GM21737 (cell line): ENCODE data around the gene ISLR.

Source experiments
- ATAC-seq: cut with Tn5 transposase; IDR thresholded peaks from one replicate; pipeline ENCODE4 v1.9.1; 2021; ENCODE audit warnings: mild to moderate bottlenecking, moderate library complexity; ENCODE audit not compliant: unreplicated experiment

The ISLR gene

DNA sequence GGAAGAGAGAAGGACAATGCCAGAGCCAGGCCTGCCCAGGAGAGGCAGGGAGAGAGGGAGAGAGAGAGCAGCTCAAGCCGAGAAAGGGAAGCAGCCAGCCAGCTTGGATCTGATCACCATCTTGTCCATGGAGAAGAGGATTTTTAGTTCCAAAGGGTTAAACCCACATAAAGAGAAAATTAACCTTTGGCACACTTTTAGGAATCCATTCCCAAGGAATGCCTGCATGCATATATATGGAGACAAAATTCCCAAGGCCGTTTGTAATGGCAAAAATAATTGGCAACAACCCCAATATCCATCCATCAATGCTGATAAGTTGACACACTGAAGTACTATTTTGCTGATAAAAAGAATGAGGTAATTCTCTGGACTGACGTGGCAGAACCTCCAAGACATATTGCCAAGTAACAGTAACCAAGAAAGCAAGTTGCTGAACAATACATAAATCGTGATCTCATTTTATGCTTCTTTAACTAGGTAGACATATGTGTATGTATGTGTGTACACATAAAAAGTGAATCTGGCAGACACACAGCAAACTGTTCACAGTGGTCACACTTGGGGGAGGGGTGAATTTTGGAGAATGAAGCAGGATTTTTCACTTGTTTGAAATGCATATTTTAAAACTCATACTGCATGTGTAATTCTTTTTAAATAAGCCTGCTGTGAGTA is 36.6 kb downstream of the ISLR start:
- ATAC-seq, result no peak

DNA sequence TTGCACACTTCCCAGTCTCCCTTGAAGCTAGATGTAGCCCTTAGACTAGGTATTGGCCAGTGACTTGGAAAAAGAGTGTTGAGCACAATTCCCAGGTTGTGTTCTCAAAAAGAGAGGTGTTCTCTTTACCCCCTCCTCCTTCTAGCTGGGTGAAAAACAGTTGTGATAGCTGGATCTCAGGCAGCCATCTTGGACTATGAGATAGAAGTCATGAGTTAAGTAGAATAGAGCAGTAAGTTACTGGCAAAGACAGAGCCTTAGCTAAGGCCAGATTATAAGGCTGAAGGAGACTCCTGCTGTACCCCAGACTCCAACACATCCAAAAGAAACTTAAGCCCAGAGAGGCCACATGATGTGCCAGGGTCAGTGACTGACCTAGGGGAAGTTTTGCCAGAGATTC is 37.2 kb downstream of the ISLR start:
- ATAC-seq, result no peak

DNA sequence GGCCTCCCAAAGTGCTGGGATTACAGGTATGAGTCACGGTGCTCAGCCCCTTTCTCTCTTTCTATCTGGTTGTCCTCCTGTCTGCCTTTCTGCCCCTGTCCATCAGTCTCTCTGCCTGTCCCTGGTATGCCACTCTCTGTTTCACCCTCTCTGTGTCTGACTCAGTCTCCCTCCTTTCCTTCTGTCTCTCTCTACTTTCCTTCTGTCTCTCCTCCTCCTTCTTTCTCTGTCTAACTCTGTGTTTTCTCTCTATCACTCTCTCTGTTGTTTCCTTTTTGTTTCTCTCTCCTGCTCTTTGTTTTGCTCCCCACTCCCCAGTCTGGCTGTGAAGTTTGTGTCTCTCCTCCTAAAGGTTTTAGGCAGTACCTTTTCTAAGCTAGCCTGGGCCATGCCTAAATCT is 38.1 kb downstream of the ISLR start:
- ATAC-seq, result no peak

DNA sequence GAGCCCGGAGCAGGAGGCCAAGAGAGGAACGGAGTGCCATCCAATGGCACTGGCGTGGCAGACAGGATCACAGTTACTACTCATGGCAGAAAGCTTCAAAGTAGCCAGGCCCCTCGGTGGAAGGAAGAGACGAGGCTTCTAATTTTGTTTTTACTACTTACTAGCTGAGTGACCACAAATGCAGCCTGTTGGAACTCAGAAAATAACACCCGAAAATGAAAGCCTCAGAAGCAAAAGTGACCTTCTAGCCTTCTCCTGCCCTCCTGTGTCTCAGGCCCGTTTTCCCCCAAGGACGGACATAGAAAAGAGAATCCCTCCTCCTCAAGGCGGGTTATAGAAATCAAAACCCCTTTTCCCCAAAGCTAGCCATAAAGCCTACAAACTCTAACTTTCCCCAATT is 39.0 kb downstream of the ISLR start:
- ATAC-seq, result no peak

DNA sequence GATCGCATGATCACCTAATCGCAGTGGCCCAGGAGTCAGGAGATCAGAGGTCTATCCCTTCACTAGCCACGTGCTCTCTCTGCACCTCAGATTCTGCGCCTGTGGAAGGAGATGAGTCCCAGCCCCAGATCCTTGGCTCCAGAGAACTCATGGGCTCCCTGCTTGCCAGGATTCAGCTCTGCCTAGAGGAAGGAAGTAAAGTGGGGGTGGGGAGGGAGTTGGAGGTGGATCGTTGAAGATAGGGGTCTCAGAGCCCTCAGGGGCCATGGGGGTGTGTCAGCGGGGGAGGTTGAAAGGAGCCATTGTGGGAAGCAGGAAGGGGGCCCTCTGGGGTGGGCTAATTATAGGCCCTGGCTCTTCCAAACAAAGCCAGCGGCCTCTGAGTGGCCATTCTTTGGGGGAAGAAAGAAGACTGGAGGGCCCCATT is 40.4 kb downstream of the ISLR start:
- ATAC-seq, result no peak

DNA sequence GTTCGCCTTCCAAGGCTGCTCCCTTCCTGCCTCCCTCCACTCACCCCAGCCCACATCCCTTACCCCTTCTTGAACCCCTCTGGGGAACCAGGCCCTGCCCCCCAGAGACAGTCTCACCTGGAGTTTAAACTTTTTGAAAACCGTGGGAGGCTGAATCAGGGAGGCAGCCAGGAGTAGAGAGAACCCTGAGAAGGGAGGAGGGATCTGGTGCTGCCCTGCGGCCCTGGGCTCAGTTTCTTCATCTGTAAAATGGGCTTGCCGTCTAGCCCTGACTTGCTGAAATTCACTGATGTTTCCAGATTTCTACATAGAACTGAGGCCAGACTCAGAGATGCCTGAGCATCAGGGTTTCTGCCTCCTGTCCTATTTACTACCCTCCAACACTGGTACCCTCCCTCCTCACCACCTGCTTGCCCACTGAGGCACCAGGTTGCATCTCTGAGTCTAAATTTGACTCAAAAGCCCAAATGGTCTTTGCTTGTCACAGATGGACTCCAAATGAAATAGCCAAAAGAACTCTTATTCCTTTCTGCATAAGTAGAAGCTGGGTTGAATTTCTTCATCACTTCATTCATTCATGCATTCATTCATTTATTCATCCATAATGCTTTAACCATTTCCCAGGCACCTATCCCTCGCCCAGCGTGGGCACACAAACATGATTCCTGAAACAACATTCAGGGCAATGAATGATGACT is 41.0 kb downstream of the ISLR start:
- no peak for ATAC-seq

DNA sequence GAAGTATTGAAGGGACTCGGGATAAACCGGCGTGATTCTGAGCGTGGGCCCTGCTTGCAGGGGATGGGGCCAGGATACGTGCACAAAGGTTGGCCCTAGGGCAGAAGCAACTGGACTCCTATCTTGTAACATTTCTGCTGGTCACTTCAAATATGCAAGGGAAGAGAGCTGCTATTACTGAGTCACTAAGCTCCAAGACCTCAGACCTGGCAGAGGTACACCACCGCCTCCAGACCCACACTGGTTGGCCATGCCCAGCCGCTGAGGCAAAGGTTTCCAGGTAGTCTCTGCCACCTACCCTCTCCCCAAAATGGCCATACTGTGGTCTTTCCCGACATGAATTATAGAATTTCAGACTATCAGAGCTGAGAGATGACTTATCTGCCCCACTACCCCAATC is 42.4 kb downstream of the ISLR start:
- no peak for ATAC-seq

DNA sequence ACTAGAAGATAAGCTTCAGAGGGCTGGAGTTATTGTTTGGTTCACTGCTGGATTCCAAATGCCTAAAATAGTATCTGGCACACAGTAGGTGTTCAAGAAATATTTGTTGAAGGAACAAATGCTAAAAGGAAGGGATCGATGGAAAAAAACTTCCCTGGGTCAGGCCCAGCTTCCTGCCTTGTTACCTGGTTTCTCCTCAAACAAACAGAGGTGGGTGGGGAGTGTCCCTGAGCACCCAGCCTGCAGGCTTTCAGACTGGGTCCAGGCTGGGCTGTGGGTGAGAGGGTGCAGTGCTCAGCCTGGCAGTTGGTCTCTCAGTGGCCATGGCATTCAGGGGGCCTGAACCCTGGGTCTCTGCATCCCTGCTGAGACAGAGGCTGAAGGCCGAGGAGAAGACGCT is 43.4 kb downstream of the ISLR start:
- ATAC-seq, result no peak

DNA sequence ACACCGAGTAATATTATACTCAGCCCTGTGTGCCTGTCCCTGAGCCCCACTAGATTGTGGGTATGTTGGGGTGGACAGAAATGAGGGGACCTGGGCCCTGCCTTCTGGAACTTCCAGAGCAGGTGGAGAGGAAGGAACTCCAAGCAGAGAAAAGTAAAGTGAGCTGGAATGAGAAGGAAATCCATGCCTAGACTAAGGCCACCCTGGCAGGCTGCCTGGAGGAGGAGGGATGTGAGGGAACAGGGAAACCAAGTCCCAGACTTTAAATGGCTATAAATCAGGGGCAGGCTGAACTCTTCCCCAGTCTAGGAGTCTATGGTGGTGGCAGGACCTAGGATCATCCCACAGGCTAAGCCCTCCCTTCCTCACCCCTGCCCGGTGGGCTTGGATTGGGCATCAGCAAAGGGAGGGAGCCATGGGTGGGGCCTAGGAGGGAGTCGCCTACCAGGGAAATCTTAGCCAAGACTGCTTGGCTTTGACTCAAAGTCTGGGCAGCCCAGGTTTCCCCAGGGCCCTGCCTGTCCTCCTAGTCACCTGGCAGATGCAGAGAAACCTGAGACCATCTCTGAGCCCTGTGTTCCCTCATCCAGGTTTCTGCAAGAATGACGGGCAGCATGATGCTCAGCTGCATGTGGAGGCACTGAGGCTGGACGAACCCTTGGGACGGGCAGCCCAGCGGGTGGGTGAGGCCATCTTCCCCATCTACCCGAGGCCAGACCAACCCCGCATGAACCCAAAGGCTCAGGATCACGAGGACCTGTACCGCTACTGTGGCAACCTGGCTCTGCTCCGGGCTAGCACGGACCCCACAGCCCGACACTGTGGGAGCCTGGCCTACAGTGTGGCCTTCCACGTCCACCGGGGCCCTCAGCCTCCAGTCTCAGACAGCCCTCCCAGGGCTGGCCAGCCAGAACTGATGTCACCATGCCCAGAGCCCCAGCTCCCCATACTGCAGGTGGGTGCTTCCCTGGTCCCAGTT is 44.7 kb downstream of the ISLR start:
- no peak for ATAC-seq

DNA sequence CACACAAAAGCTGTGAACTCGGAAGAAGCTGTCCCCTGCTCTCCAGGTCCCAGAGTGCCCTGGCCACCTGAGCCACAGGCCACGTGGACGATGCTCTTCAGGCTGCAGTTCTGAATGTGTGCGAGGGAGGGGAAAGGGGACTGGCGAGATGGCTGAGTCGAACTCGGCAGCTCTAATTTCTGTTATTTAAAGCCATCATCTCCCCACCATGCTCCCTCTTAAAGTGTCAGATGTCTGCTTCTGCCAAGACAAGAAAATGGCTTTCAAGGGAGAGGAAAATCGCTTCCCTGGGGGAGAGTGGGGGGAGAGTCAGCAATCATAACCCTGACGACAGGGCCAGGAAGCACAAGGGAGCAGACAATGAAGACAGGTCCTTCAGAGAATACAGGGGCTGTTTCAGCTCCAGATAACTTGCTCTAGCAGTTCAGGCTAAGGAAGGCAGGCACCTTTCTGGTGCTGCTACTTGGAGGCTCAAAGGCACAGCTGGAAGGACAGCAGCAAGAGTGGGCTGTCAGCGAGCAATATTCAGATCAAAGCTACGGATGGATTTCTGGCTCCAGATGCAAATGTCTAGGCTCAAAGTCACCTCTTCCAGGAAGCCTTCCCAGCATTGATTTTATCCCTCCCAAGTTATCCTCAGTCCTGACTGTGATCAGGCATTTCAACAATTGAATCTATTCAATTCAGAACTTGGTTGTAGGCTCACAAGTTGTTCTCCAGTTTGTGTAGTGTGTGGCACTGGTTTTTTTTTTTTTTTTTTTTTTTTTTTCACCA is 47.2 kb downstream of the ISLR start:
- no peak for ATAC-seq

DNA sequence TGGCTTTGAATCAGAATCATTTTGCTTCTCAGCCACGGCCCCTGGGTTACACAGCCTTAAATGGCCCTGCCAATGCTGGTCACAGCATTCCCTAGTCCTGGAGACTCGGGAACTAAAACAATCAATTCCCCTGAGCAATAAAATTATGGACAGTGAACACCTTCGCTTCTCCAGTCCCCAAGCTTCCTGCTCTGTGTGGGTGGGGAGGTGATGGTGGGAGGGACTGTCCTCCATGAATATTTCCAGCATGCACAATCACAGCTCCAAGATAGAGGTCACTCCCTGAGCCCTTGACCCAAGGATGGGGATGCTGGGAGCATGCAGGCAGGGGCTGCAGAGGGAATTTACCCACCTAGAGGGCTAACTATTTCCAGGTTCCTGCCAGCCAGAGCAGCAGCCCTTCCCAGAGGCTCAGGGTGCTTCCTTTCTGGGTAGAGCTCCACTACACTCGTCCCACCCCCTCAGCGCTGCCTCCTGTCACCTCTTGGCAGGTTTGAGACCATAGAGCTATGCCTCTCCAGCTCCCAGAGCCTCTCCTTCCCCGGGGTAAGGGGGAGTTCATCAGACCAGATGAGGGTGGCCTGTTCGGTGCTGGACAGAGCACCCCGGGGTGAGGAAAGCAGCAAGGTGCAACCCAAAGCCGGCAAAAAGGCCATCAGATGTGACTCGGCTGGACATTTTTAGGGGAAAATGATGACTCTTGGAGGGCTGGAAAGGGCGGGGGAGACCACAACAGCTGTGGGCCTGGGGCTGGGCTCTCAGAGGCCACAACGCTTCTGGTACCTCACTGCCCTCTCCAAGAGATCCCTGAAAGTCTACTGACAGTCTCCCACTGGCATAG is 48.1 kb downstream of the ISLR start:
- no peak for ATAC-seq

DNA sequence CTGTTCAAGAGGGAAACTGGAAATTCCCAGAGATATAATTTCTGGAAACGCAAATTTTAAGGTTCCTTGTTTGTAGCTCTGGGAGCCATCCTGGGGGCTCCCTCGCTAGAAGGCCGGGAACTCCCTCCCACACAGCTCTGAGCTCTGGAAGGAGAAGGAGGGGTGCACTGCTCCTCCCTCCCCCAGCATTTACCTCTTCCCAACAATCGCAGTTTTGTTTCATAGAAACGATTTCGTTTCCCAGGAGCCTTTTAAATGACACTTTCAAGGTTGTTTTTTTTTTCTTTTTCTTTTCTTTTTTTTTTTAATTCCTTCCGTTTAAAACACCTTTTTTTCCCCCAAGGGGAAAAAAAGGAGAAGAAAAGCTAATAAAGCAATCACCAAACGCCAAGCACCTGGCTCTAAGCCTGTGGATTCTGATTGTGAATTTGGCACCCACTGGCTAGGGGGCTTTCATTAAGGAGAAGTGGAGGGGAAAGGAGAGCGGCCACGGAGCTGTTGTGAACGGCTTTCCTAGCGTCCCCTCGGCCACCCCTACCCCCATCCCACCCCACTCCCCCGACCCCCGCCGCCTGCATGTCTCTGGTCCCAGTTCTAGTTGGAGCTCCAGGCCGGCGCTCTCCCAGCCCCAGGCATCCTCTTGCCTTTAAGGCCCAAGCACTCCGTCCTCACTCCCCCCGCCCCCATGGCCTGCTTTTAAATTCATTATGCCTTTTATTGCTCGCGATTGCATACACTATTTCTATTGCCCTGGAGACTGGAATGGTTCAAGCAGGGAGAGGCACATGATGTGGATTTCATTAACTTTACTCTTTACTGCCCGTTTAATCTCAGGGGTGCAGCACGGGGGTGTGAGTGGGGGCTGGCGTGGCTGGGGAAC is 49.0 kb downstream of the ISLR start:
- ATAC-seq, result no peak

DNA sequence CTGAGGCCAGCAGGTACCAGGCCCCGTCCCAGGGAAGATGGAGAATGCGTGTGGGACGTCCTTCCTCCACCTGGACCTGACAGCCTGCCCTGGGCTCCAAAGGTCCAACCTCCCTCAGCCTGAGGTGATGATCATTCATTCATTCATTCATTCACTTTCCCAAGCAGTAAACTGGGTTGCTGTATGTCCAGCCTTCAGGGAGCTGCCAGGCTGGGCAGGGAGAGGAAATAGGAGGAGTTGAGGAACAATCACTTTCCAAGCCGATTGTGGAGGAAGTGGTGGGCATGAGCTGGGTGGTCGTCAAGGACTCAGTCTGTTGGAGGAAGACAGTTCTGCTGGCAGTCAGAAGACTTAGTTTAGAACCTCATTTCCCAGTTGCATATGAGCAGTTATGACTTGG is 52.4 kb downstream of the ISLR start:
- ATAC-seq, result no peak
